GM19397 (cell line): ENCODE measurements around the gene TUBB2B.

Experiments used
- ATAC-seq: cut with Tn5 transposase; IDR thresholded peaks from one replicate; pipeline ENCODE4 v1.9.1; 2021; ENCODE audit warnings: mild to moderate bottlenecking, moderate library complexity; ENCODE audit not compliant: unreplicated experiment

The TUBB2B gene

GRCh38 chr6:3235486-3235885 is 8.0 kb upstream of the TUBB2B start:
- no peak for ATAC-seq

- ATAC-seq = no peak
Measured at GRCh38 chr6:3233904-3234303, 6.5 kb upstream of the TUBB2B start.

DNA sequence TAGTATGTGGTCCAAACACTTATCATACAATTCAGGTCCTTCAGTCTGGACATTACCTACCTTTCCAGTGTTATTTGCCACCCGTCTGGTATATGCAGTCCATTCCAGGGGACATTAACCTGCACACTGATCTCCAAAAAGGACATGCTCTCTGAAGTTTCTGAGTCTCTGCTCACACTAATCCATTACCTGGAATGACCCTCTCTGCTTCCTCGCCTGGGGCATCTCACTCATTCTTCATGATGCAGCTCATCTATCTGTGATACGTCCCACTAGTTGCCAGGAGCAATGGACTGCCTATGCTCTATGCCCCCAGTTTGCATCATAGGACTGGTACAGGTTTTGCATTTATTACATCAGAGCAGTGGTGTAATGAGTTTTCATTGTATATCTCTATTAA is 5.9 kb upstream of the TUBB2B start:
- ATAC-seq = no peak

GRCh38 chr6:3232017-3232945 is 4.8 kb upstream of the TUBB2B start:
- ATAC-seq = no peak

GRCh38 chr6:3231247-3232016 is 4.0 kb upstream of the TUBB2B start:
- ATAC-seq = no peak

GRCh38 chr6:3230900-3231246 is 3.4 kb upstream of the TUBB2B start:
- ATAC-seq = no peak

DNA sequence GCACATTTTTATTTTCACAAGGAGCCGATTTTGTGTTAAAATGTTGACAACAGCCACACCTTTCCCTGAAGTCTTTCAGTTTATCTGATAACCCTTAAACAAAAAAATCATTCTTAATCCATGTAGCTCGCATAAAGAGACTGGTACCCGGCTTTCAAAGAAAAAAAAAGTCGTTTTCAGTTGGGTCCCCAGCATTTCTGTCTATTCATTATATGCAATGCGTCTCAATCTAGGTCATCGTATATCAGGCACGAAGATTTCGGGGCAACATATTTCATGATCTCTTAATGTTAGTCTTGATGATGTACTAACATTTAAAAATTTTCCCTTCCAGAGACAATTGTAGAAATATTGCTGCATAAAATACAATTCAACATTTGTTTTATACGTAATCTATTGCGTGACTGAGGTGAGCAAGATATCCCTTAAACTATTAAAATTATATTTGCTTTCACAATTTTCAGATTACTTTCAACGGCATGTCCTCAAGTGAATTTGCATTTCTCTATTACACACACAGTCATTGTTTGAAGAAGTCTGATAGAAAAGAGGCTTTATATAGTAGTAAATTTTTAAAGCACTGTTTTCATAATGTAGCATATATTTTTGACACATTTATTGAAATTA is 2.9 kb upstream of the TUBB2B start:
- ATAC-seq = no peak

- no peak for ATAC-seq
Measured at GRCh38 chr6:3229566-3230178, 2.2 kb upstream of the TUBB2B start.

- no peak for ATAC-seq
Measured at GRCh38 chr6:3228771-3229565, 1.5 kb upstream of the TUBB2B start.

GRCh38 chr6:3228046-3228671 is 706 bp upstream of the TUBB2B start:
- ATAC-seq = no peak

- ATAC-seq = no peak
Measured at GRCh38 chr6:3226481-3227362, 731 bp downstream of the TUBB2B start.

DNA sequence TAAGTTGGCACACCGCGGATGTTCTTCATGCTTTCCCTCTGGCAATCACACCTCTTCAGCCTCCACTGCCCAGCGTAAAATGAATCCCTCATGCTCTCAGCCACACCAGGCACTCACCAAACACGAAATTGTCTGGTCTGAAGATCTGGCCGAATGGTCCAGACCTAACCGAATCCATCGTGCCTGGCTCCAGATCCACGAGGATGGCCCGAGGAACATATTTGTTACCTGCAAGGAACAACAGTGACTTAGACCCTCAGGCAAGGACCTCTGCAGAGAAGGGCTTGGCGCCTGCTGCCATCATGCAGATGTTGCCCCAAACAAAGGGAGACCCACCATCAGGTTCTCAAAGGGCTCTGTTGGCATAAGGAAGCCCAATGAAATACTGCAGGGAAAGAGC is 1.4 kb downstream of the TUBB2B start:
- no peak for ATAC-seq

DNA sequence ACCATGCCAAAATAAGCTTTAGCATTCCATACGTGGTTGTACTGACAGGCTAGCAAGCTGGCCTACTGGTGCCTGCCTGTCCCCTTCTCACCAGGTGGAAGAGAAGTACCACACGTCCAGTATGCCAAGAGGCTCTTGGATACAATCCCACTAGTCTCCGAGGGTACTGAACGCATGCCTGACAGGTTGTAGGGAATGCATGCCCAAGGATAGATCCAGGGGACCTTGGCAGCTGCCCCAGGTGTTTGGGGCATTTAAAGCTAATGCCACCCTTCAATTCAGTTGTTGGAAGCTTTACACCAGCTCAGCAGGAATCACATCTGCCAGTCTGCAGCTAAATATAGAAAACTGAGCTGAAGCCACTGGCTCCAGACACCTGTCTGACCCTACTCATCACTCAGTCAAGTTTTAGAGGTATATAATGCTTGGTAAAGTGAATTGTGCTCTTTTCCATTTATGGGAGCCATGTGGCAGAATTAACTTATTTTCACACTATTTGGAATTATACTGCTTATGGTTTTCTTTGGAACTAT is 4.9 kb downstream of the TUBB2B start:
- ATAC-seq = no peak

- no peak for ATAC-seq
Measured at GRCh38 chr6:3221578-3221977, 5.9 kb downstream of the TUBB2B start.

- ATAC-seq = no peak
Measured at GRCh38 chr6:3220366-3220765, 7.1 kb downstream of the TUBB2B start.

GRCh38 chr6:3218266-3218665 is 9.2 kb downstream of the TUBB2B start:
- ATAC-seq = no peak

GRCh38 chr6:3217286-3217685 is 10.2 kb downstream of the TUBB2B start:
- no peak for ATAC-seq

DNA sequence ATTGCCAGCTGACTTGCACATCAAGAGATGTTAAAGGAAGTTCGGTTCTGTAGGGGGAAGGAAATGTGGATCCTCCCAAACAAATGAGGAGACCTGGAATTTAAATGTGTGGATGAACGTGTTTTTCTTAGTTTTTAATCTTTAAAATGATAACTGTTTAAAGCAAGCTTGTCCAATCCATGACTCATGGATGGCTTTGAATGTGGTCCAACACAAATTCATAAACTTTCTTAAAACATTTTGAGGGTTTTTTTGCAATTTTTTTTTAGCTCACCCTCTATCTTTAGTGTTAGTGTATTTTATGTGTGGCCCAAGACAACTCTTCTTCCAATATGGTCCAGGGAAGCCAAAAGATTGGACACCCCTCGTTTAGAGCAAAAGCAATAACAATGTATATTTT is 12.6 kb downstream of the TUBB2B start:
- ATAC-seq = no peak

DNA sequence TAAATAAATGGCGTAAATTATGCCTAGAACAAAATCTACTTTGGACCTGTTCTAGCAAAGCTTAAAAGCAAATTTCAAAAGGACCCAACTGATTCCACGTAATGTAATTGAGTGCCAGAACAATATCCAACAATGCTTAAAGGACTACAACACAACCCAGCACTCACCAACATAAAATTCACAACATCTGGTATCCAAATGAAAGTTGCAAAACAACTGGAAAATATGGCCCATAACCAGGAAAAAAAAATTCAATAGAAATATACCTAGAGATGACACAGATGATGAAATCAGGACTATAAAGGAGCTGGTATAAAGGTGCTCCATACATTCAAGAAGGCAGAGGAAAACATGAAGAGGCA is 14.1 kb downstream of the TUBB2B start:
- ATAC-seq = no peak
